T-helper 1 cell (primary cell): ENCODE data around the gene UIMC1.

Source experiments
- DNase-seq, 5 donors: peaks; one replicate each; pipeline ENCODE4 v3.0.0-alpha.2; 2012 to 2020

Gene UIMC1

DNA sequence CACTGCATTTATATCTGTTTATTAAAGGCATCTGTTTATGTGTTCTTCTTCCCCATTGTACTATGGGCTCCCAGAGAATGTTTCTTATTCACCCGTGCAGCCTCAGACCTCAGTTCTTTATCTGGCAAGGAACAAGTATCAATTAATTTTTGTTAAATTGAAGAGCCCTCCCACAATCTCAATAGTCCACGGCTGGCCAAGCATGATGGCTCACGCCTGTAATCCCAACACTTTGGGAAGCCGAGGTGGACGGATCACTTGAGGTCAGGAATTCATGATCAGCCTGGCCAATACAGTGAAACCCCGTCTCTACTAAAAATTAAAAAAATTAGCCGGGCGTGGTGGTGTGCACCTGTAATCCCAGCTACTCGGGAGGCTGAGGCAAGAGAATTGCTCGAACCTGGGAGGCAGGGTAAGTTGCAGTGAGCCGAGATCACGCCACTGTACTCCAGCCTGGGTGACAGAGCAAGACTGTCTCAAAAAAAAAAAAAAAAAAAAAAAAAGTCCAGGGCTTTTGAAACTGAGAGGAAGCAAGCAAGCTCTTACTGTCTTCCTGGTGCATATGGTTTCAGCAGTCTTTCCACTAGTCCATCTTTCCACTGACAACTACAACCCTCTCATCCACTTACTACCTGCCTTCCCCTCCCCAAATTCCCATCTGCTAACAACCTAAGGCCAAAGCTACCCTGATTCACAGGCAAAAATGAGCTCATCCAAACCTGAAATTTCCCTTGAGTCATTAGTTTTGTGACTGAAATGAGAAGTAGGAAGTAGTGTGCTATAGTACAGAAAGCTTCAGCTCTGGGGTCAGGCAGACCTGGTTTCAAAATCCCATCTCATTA lies 105.1 kb downstream of the UIMC1 start:
- peak in 1 of 5 donors; percentile 39 for DNase-seq

DNA sequence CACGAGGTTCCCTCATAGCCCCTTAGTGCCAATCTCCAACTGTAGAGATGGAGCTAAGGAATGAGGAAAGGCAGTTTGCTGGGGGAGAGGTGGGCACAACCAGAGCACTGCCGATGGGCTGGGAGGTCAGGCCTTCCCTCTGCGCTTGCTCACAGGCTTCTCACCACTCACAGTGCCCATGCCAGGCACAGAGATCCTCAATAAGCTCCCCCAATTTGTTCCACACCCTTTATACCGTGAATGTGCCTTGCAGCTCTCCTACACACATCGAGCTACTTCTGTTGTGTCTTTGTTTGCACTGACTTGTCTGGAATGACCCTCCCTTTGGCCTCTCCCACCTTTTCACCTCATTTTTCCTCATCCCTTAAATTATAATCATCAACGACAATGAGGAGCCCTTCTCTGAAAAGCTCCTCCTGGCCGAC lies 105.8 kb downstream of the UIMC1 start:
- no peak for DNase-seq

DNA sequence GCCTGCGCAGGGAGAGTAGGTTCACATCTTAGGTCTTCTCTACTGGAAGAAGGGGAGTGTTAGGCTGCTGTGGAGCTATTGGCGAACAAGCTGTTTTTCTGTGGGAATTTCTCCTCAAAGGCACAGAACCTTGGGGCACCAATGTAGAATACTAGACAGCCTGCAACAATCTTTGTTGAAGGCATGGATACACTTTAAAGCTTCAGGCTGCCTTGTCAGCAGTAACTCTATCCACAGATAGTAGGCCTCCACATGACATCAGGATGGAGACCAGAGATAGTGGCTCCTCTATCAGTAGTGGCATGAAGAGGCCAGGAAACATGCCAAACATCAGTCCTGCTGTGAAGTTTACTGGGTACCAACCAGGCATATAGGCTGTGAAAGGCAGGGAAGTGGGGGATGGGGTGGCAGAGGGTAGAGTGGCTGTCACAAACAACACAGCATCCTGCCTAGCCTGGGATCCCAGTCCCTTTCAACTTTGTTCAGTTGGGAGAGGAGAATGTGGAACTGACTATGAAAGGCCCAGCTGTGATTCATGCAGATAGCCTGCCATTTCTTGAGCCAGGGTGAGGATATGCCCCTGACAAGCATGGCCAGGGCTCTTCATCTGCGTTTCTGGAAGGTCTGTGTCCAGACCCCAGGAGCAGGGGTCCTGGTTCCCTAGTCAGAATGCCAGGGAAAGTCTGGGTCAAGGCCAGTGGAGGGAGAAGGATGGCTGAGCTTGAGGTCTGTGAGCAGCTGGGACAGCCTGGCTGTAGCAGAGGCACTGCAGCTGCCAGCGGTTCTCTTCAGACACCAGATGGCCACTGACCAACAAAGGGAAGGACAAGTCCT lies 106.4 kb downstream of the UIMC1 start:
- DNase-seq: no peak

DNA sequence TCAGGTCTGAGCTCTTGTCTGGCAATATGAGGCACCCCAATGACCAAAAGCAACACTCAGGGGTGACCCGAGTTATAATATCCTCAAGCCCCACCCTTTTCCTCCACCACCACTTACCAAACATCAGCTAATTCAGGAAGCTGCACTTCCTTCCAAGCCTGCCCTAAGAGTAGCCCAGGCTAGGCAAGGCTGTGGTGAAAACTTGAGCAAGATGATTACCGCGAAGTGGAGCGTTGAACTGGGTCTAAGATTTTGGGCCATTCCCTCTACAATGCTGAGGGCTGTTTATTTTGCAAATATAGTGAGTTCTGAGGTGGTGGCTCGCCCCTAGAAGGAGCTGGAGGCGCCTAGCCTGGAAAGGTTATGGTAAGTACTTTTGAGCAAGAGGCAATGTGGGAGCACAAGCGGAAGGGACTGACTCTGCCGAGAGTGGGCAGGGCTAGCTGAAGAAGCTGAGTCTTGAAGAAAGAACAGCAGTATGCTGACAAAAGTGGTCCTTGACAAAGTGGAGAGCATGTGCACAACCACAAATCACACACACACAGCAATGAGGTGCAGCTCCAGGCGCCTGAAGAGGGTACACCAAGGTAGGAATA lies 107.2 kb downstream of the UIMC1 start, which contains the start of gene HK3:
TSS of gene HK3 (minus strand) at position 51 of the 596 bp plus-strand sequence. CDS start 3,187 bp downstream, outside the sequence.
- DNase-seq: no peak

DNA sequence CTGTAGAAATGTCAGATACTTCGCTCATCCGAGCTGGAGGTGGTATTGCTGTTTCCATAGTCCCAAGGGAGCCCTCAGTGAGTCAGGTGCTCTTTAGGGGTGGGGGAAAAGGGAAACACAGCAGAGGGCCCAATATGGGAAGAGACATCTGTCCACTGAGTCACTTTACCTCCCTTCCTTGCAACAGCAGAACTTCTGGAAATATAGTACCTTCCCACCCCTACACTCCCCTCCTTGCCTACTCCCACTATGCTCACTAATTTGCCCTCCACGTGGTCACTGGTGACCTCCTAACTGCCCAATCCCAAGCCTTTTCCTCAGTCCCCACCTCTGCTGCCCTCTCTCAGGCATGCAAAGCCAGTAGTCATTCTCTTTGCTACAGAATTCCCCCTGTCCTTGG lies 109.3 kb downstream of the UIMC1 start:
- no peak for DNase-seq

DNA sequence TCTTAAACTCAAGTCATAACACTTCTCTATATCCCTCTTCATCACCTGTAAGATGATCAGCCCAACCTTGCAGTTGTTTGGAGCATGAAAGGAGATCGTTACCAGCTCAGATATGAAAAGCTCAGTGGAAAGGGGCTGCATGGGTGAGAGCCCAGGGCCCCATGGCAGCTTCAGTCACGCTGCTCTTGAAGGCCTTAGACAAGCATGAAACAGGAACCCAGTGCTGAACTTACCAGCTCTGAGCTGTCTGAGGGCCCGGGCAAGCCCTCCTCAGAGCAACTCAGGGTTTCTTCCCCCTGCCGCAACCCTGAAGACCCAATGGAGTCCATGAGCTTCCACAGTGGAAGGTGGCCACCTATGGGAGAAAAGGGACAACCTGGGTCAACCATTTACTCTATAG lies 110.7 kb downstream of the UIMC1 start:
- DNase-seq: no peak

DNA sequence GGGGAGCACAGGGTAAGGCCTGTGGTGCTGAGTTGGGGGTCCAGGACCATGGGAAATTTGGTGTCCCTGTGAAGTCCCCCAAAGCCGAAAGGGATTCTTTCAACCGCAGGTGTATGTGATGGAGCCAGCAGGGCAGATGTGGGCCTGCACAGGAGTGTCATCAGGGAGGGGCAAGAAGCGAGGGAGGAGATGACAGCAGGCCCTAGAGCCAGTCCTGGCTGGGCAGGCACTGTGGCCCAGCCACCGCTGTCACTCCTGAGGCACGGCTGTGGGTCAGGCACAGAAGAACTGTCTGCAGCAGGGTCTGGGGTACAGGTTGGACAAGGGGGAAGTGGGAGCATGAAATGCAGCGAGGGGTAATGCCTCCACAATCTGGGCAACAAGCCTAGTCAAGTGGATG lies 112.3 kb downstream of the UIMC1 start:
- DNase-seq: no peak

DNA sequence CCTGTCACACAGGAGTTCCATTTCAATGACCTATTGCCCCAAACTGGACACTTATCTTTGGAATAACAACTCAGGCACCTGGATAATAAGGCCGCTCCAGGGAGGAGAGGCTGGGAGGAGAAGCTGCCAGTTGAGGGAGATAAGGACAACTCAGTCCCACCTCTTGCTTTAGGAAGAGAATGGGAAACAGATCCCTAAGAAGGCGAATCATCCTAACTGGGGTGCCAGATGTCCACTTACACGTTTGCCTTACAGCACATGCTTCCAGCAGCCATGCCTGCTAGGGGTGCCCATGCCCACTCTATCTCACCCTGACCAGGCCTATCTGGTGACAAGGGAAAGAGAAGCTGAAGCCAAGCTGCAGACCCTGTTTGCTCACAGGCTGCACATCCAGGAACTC lies 113.9 kb downstream of the UIMC1 start:
- DNase-seq: no peak

DNA sequence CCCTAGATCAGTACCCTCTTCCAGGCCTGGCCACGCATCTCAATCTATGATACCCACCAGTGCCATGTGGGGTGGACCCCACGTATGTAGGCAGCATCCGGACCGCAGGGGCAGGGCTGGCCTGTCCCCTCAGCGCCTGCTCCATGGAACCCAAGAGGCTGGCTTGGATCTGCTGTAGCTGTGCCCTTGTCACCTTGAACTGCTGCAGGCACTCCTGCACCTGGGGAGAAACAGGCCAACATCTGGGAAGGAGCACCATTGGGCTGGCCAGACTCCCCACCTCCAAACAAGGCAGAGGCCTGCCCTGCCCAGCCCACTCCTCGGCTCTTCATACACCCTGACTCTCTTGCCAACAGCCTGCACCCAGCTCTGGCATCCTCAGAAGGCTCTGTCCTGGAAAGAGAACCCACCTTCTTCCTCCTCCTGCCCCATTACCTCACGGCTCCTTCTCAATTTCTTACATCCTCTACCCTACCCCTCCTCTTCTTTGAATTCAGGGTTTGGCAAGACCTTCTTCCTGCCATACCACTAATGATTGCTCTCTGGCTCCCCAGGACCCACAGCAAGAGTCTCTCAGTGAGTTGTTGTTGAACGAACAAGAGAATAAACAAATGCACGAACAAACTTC lies 115.1 kb downstream of the UIMC1 start:
- no peak for DNase-seq

DNA sequence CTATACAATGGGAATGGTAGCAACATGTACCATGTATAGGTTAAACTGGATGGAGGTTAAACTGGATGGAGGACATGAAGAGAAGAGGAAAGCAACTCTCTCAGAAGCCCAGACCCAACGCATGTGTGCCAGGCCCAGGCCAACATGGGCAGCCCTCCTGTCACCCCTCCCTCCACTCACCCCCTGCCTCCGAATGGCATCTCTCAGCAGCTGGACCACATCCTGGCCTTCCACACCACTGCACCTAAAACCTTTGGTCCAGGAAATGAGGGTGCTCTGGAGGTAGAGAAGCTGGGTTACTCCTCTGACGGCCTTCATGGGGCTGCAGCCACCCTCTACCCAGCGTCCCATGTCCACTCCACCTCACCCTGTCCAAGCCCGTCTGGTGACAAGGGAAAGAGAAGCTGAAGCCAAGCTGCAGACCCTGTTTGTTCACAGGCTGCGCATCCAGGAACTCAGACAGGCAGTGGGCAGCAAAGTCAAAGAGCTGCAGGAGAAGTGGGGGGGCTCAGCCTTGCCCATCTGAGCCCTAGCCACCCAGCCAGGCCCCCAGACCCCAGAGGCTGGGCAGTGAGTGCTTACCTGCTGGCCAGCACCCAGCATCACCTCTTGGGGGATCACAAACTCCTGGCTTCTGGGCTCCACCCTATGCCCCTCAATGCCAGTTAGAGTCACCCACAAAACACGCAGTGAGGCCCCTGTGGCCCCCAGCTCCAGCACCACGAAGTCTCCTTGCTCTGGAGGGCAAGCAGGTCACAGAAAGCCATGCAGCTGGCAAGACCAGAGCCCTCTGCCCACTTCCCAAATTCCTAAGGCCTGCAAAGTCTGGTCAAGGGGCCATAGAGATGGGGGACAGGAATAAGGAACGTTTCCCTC lies 115.9 kb downstream of the UIMC1 start:
- no peak for DNase-seq

DNA sequence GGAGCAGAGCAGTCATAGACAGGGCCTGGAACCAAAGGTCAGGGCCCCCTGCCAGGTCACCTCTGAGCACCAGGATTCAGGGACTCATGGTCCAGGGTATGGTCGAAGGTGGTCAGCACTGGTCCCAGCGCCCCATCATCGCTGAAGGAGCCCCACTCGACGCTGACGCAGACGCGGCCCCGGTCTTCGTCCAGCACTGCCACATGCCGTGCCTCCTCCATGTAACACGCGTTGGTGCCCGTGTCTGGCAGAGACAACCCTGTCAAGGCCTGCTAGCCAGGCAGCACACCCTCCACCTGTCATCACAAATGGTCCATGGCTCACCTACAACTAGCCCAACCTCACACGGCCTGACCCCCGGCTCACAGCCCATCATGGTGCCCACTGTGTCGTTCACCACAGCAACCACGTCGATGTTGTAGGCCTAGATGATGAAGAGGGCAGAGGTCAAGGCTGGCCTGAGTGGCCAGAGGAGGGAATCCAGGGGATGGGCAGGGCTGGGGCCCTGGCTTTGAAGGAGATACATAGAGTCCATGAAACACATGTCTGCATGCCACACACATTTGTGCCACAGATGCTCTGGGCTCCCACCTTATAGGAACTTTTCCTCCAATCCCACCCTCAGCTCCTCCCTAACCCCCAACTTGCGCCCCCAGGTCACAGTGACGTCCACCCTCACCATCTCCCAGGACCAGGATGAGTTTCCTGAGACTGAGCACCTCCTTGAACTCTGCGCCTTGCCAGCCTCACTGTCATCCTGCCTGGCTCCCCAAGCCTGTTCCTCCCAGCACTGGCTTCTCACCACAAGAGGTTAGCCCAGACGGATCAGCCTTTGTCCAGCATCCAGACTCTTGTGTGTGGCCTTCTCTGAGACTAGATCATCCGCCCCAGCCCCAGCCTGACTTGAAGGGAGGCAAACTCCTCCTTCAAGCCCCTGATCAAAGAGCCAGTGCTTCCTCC lies 117.0 kb downstream of the UIMC1 start:
- DNase-seq: no peak

DNA sequence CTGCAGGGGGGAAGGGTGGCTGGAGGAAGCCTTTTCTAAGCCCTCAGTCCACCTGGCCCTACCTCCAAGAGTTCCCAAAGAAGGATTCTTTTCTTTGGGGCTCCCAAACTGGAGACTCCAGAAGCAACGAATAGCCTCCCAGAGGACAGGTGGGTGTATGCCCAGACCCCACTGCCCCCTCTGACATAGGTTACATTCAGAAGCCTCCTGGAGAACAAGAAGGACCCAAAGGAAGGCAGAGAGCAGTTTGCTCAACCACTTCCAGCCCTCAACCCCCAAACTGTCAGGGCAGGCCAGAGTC lies 117.8 kb downstream of the UIMC1 start:
- DNase-seq: no peak

DNA sequence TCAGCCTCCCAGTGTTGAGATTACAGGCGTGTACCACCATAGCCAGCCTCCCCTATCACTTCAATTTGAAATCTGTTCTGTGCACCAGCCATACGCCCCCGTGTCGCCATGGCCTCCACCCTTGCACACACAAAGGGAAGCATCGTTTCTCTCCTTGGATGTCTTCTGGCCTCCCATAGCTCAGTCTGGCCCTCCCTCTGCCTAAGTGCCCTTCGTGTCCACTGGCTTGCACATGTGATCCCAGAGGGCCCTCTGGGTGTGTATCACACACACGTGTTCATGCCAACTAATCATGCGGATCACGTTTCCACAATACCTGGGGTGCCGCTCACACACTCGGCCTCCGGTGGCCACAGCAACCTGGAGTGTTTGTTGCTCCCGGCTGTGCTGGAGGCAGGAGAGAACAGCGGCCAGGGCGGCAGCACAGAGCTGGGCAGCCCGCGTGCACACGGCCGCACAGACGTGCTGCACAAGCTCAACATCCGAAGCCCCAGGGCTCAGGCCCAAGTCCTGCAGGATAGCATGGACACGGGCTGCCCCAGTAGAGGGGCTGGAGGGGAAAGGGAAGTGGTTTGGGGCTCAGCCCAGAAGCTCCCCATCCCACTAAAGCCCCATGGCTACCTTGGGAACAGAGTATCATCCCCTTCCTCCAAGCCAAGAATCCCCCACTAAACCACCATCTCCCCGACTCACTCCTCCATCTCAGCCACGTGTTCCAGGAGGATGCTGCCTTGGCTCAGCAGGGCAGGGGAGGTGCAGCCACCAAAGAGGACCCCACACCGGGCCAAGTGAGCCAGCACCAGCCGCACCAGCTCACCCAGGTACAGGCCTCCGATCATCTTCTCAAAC lies 118.3 kb downstream of the UIMC1 start:
- no peak for DNase-seq

DNA sequence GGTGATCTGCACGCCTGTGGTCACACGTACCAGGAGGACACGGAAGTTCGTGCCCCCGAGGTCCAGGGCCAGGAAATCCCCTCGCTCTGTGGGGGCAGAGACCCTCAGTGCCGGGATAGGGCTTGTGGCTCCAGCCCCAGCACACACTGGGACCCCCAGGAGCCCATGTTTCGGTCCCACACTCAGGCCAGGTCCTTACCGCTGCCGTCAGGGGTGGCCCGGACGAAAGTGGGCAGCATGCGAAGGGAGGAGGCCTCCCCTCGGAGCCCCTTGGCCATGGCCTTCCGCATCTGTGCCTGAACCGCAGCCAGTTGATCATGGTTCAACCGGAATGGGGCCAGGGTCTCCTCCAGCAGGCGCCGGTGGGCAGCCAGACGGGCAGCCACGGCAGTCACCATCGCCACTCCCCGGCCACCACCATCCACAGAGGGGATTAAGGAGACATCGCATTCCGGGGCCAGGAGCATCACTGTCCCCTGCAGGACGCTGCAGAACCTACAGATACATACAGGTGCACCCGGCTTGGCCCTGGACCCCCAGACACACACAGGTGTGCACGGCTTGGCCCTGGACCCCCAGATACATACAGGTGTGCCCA lies 119.2 kb downstream of the UIMC1 start:
- no peak for DNase-seq

DNA sequence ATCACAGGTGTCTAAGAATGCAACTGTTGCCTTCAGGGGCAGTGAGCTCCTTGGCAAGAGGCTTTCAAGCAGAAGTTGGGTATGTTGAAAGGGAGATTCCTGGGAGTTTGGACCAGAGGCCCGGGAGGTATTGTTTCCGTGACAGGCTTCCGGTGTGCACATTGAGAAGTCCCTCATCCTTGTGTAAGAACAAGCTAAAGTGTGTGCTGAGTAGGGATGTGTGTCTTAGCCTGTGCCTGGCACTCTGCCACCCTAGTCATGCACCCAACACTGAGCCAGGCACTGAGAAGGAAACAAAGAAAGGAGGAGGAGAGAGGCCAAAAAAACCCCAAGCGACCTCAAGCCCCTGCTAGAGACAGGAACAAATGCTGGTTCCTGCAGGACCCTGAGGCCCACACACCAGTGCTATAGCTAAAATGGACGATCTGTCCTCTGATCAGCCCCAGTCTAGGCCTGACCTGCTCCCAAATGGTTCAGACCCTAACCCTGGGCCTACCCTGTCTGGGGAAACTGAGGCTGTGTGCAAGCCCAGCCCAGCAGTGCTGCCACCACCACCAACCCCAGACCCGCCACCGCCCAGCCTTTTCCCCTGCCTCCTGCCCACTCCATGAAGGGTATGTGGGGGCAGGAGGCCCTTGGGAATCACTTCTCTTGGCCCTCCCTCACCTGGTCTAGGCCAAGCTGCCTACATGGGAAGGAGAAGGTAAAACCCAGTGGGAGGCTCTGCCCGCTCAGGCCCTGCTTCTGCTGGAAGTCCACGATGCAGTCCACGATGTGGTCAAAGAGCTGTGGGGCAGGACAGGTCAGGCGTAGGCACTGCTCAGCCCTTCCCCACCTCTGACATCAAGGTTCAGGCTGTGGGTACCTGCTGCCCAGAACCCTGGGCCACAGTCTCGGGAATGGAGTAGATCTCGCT lies 120.0 kb downstream of the UIMC1 start:
- DNase-seq: no peak

DNA sequence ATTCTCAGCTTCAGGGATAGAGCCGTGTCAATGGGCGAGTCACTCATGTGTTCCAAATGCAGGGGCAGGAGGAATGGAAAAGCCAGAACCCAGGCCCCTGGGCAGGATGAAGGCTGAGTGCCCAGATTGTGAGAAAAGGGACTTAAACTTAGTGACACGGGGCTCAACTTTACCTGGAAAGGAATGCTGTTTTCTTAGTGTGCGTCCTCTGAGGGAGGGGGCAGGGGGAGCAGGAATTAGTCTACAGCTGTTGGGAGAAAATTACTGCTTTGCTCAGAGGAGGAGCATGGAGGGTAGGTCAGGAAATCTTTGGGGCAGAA lies 122.0 kb downstream of the UIMC1 start:
- no peak for DNase-seq

DNA sequence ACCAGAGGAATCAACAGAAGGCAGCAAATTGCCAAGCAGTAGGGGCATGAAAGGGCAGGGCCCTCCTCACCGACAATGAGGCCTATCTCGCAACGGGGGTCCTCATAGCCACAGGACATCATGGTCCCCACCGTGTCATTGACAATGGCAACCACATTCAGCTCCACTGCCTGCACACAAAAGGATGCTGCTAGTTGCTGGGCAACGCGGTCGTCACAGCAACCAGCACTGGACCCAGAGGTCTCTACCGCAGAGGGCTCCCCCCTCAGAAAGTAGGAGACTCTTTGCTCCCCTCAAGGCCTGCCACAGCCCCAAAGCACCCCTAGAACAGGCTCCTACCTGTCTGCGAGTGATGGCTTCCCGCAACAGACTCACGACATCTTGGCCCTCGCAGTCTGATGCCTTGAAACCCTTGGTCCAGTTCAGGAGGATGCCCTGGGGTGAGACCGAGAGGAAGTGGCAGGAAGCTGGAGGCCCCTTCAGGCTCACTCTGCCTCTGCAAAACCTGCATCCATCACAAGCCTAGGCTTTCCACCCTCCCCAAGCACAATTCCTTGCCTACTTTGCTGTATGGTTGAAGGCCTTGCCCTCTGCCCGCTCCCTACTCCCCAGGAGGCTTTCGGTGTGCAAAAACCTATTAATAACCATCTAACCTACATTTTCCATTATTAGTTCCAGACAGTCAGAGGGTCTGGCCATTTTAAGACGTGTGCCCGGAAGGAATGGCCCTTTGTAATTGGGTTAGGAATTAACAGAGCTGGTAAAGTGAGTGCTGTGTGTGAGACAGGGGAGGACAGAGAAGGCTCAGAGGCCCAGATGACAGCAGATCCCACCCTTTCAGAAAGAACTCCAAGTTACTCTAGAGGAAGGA lies 122.6 kb downstream of the UIMC1 start:
- no peak for DNase-seq

DNA sequence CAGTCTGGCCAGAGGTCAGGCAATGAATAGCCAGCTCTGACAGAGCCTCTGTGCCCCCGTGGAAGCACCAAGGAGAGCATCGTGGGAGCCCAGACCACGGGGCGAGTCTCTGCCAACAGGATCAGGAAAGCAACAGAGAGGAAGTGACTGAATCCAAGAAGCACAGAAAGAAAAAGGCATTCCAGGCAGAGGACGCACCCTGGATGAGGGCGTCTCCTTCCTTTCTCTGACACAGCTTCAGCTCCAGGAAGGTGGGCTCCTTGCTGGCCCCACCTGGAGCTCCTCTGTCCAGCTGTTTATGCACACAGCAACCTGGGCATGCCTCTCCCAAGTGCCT lies 124.0 kb downstream of the UIMC1 start:
- no peak for DNase-seq
